ENCODE measurements around the gene PRDM7.
"Not testable (repeated sequence)": the region's sequence is repeated elsewhere in the genome, so short reads cannot be mapped to it uniquely, and the experiment has no call there.

DNA sequence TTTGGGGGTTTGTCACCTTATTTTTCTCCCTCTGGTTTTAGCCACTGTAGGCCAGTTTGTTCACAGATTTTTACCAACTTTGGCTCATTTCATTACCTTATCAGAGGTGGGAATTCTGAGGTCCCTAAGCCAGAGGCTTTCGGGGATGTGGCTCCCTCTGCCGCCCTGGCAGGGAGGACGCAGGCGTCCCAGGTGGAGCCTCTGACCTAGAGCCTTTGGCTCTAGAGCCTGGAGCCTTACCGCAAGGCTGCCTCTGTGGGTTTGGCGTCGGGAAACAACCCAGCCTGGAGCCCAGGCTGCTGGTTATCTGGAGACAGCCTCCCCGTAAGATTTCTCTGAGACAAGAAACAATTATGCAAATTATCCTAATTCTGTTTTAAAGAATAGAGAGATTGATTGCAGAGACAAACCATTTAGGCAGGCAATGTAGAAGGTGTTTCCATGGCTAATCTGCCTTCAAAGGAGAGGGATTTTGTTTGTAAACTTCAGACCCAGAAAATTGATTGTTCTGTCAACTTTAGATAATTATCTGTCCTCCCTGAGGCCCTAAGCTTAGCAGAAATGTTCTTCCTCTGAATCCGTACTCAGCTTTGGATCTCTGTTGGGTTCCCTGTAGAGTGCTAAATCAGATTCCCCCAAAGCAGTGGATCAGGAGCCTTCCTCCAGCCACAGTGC is 20.0 kb upstream of the PRDM7 start:
- TF ChIP-seq POLR2A (IDR thresholded peaks at IDR 0.05), result not testable (repeated sequence)
- TF ChIP-seq, protein P1, sequence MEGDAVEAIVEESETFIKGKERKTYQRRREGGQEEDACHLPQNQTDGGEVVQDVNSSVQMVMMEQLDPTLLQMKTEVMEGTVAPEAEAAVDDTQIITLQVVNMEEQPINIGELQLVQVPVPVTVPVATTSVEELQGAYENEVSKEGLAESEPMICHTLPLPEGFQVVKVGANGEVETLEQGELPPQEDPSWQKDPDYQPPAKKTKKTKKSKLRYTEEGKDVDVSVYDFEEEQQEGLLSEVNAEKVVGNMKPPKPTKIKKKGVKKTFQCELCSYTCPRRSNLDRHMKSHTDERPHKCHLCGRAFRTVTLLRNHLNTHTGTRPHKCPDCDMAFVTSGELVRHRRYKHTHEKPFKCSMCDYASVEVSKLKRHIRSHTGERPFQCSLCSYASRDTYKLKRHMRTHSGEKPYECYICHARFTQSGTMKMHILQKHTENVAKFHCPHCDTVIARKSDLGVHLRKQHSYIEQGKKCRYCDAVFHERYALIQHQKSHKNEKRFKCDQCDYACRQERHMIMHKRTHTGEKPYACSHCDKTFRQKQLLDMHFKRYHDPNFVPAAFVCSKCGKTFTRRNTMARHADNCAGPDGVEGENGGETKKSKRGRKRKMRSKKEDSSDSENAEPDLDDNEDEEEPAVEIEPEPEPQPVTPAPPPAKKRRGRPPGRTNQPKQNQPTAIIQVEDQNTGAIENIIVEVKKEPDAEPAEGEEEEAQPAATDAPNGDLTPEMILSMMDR (IDR thresholded peaks at IDR 0.05), result not testable (repeated sequence)

Data from testis (tissue), 2 donors.